ENCODE measurements around the gene BCAR1.

The BCAR1 gene

DNA sequence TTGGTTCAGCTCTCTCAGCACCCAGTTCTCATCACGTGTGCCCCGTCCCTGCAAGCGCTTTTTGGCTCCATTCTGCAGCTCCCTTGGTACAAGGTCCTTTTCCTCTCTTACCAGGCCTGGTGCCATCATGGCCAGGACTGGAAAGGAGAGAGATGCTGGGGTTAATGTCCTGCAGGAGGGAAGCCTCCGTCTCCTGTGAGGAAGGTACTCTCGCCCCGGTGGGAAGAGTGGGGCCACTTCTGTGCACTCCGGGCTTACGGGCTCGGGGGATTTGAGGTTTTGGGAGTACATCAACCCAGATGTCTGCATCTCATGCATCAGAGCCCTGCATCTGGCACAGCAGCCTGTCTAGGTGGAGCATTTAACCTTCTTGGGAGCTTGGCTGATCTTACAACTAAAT lies 54.6 kb downstream of the BCAR1 start:
- no peak for FAIRE-seq

GRCh38 chr16:75195811-75196790 lies 55.3 kb downstream of the BCAR1 start:
- FAIRE-seq, result no peak

GRCh38 chr16:75193730-75194444 lies 57.5 kb downstream of the BCAR1 start:
- no peak for FAIRE-seq

- FAIRE-seq, result no peak
These were observed 58.2 kb downstream of the BCAR1 start for GRCh38 chr16:75193265-75193650.

DNA sequence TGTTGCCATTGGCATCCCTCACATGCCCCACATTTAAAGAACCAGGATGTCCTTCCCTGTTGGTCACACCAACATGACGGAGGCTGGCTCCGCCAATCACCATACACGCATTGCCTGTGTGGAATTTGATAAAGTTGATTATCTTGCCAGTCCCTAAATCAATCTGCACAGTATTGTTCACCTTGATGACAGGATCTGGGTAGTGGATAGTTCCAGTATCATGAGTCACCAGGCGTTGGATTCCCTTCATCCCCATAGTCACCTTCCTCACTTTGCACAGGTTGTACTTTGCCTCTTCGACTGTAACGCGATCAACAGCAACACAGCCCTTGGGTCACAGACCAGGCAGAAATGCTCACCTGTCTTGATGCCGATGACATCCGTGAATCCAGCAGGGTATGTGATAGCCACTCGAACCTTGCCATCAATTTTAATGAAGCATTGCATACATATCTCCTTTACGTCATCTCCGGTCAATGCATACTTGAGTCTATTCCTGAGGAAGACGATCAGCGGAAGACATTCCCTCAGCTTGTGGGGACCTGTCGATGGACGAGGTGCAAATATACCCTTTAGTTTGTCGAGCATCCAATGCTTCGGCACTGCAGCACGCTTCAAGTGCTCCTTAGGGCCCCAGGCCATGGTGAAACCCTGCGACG lies 58.7 kb downstream of the BCAR1 start:
- no peak for FAIRE-seq

GRCh38 chr16:75189638-75190245 lies 61.7 kb downstream of the BCAR1 start:
- no peak for FAIRE-seq

DNA sequence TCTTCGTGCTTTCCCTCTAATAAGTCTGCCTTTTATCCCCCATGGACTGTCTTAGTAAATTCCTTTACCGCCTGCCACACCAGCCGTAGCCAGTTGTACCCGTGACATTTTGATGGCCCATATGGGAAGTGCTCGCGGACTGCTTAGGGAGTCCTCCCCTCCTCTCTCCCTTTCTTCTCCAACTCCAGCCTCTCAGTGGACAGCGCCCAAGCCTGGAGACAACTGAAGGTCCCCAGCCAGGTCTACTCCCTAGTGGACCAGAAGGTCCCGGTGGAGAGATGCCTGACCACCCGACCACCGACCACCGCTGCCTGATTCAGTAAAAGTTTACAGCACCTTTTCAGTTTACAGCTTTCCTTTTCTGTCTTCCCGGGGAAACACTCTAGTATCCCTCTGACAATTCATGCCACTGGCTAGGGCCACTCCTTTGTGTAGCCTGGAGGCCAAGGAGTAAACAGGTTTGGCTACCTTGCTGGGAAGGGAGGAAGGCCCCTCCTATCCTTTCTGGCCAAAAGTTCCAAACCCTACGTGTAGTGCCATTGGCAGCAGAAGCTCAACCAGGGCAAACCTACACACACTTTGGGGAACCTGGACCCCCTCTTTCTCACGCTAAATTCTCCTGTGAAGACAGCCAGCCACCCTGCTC lies 62.5 kb downstream of the BCAR1 start:
- no peak for FAIRE-seq

DNA sequence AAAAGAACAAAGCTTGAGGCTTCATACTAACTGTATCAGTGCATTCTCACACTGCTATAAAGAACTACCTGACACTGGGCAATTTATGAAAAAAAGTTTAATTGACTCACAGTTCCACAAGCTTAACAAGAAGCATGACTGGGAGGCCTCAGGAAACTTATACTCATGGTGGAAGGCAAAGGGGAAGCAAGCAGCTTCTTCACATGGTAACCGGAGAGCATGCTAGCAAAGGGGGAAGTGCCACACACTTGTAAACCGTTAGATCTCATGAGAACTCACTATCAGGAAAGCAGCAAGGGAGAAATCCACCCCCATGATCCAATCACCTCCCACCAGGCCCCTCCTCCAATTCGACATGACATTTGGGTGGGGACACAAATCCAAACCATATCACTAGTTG lies 69.8 kb downstream of the BCAR1 start:
- FAIRE-seq, result no peak

DNA sequence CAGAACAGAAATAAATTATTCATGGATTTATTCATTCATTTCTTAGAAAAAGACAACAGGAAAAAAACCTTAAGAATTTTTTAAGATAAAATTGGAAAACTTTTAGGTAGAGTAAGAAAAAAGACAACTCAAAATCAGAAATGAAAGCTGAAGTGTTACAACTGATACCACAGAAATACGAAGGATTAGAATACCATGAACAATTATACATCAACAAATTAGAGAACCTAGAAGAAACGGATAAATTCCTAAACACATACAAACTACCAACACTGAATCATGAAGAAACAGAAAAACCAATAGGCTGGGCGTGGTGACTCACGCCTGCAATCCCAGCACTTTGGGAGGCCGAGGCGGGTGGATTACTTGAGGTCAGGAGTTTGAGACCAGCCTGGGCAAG lies 72.2 kb downstream of the BCAR1 start:
- FAIRE-seq, result no peak
